ENCODE results near the gene DMD. TPM values are rescaled to one million over a fixed set of nuclear protein-coding genes. Genes with fewer than 3 reads are reported as not detected.

Gene DMD
- total RNA-seq, 3 donors from 2014 or later, result 11.2 to 140 (median 12.6) TPM

GRCh38 chrX:32176510-32176909, 1034.8 kb downstream of the DMD start:
- no peak overlapping the region for H3K4me3 ChIP-seq
- no peaks in the 10 kb centered on the region for H3K9me3 ChIP-seq
- TF ChIP-seq CTCF (IDR thresholded peaks at IDR 0.05), result no peak
- DNase-seq, result no peak
- no peaks in the 10 kb centered on the region for H3K4me1 ChIP-seq (ENCODE audit: low read depth)
- H3K36me3 ChIP-seq (ENCODE audit: low read depth), result no peaks in the 10 kb centered on the region
- intact Hi-C loops (cut with DNase I, micrococcal nuclease), result no loop called here
- ATAC-seq, result no peak

- DNase-seq (no peak), ATAC-seq (no peak)
- intact Hi-C loops (cut with DNase I, micrococcal nuclease), result no loop called here
- no peak for TF ChIP-seq CTCF (IDR thresholded peaks at IDR 0.05)
- no peak overlapping the region for H3K4me3 ChIP-seq
- no peaks in the 10 kb centered on the region for H3K4me1 ChIP-seq (ENCODE audit: low read depth)
- no peaks in the 10 kb centered on the region for H3K9me3 ChIP-seq
- H3K36me3 ChIP-seq (ENCODE audit: low read depth), result no peaks in the 10 kb centered on the region
Observed at GRCh38 chrX:32170481-32170880, 1040.9 kb downstream of the DMD start.

- Histone ChIP-seq H3K4me1 (ENCODE audit: low read depth) (no peaks in the 10 kb centered on the region), H3K9me3 (no peaks in the 10 kb centered on the region), H3K4me3 (no peak overlapping the region), H3K36me3 (ENCODE audit: low read depth) (no peaks in the 10 kb centered on the region)
- ATAC-seq (no peak), DNase-seq (no peak)
- TF ChIP-seq CTCF (IDR thresholded peaks at IDR 0.05), result no peak
- intact Hi-C loops (cut with DNase I, micrococcal nuclease), result no loop called here
Observed at GRCh38 chrX:32155044-32155638, 1056.2 kb downstream of the DMD start.

GRCh38 chrX:32153585-32153984, 1057.8 kb downstream of the DMD start:
- Histone ChIP-seq H3K36me3 (ENCODE audit: low read depth) (no peaks in the 10 kb centered on the region), H3K9me3 (no peaks in the 10 kb centered on the region), H3K4me3 (no peak overlapping the region), H3K4me1 (ENCODE audit: low read depth) (no peaks in the 10 kb centered on the region)
- DNase-seq, result no peak
- TF ChIP-seq CTCF (IDR thresholded peaks at IDR 0.05), result no peak
- no peak for ATAC-seq
- intact Hi-C loops (cut with DNase I, micrococcal nuclease), result no loop called here

GRCh38 chrX:32150141-32150540, 1061.2 kb downstream of the DMD start:
- no peaks in the 10 kb centered on the region for H3K4me1 ChIP-seq (ENCODE audit: low read depth)
- DNase-seq, result no peak
- TF ChIP-seq CTCF (IDR thresholded peaks at IDR 0.05), result no peak
- H3K36me3 ChIP-seq (ENCODE audit: low read depth), result no peaks in the 10 kb centered on the region
- ATAC-seq, result no peak
- intact Hi-C loops (cut with DNase I, micrococcal nuclease), result no loop called here
- H3K4me3 ChIP-seq, result no peak overlapping the region
- H3K9me3 ChIP-seq, result no peaks in the 10 kb centered on the region

- Histone ChIP-seq H3K4me3 (no peak overlapping the region), H3K36me3 (ENCODE audit: low read depth) (no peaks in the 10 kb centered on the region), H3K4me1 (ENCODE audit: low read depth) (no peaks in the 10 kb centered on the region), H3K9me3 (no peaks in the 10 kb centered on the region)
- intact Hi-C loops (cut with DNase I, micrococcal nuclease), result no loop called here
- DNase-seq (no peak), ATAC-seq (no peak)
- TF ChIP-seq CTCF (IDR thresholded peaks at IDR 0.05), result no peak
Observed at GRCh38 chrX:32141841-32142240, 1069.5 kb downstream of the DMD start.
